Endothelial cell of hepatic sinusoid (primary cell): Measurements from ENCODE around the gene LHFPL2.
"Not testable (repeated sequence)": the region's sequence is repeated elsewhere in the genome, so short reads cannot be mapped to it uniquely, and the experiment has no call there.

Experiments used
- in situ Hi-C: cut with HindIII; loops from 2 replicates; pipeline ENCODE4 v1.10.0; 2017; ENCODE audit warnings: low sequenced_read_pairs

Gene LHFPL2

DNA sequence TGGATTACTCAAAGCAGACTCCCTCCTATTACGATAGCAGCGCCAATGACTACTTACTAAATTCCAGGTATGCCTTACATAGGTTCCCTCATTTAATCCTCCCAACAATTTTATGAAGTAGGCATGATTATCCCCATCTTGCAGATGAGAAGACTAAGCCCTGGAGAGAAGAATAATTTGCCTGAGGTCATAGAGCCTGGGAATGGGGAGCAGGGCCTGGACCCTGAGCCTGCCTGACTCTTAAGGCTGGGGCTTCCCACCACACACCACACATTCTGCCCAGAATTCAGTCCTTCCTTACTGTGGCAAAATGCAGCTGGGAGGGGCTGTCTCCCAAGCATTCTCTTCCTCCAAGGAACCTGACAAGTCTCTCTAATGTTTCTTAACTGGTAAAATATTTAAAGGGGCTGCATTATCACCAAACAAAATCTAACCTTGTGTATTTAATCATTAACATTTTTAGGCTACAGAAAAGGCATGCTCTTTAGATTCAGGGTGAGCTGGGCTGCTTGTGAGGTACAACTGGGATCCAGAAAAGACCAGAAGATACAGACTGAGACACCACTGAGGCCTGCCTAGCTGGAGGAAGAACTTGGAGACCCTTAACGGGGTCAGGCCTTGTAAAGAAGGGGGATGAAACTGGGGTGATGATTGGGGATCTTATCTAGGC, 26.1 kb downstream of the LHFPL2 start:
- in situ Hi-C loops = no loop called here

DNA sequence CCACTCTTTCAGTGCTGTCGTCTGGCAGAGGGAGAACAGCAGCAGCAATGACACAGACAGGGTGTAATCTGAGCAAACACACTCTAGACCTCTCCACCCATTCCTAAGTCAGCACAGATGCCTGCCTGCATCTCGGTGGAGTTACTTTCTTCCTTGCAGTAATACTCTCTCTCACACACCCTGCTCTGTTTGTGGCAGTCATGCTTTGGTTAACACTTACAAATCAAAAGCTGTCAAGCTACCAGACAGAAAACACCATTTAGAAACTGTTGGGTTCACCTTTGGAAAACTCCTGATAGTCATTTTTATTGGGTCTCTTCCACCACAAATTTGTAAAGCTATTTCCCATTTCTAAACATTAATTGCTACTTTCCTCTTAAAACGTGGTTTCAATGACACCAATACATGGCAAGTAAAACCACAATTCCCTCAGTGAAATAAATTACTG, 27.3 kb downstream of the LHFPL2 start:
- in situ Hi-C loops = no loop called here

DNA sequence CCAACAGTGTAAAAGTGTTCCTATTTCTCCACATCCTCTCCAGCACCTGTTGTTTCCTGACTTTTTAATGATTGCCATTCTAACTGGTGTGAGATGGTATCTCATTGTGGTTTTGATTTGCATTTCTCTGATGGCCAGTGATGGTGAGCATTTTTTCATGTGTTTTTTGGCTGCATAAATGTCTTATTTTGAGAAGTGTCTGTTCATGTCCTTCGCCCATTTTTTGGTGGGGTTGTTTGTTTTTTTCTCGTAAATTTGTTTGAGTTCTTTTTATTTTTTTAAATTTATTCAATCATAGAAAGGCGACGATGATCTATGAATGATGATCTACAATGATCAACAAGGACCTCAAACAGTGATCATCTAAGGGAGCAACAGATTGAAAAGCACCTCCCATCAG, 28.5 kb downstream of the LHFPL2 start:
- in situ Hi-C loops = not testable (repeated sequence)

DNA sequence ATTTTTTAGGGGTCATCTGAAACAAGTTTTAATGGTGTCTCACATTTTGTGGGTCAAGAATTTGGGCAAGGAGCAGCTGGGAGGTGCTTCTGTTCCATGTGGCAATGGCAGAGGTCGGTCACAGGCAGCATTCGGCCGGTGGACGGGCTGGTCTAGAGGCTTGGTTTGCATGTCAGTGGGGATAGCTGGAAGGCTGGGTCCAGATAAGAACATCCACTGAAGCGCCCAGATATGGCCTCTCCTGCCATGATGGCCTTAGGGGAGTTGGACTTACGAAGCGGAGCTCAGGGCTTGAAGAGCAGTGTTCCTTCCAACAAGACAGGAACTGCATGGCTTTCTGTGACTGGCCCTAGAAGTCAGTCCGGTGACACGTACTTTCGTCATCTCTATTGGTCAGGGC, 30.3 kb downstream of the LHFPL2 start:
- in situ Hi-C loops = no loop called here

DNA sequence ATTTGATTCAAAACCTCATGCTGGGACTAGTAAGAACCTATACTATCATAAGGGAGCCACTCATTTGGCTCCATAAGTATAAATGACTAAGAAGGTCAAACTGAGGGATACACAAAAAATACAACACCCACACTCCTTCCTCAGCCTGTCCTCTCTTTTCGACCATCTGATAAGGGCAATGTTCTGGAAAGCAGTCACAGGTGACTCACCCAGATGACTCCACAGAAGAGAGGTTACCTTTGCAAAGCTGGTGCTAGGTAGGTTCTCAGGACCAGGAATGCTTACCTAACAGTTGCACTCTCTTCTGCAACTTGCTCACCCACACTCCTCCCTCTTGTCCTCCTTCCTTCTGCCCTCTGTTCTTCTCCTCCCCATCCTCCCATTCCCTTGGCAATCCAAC, 32.9 kb downstream of the LHFPL2 start:
- in situ Hi-C loops = no loop called here

DNA sequence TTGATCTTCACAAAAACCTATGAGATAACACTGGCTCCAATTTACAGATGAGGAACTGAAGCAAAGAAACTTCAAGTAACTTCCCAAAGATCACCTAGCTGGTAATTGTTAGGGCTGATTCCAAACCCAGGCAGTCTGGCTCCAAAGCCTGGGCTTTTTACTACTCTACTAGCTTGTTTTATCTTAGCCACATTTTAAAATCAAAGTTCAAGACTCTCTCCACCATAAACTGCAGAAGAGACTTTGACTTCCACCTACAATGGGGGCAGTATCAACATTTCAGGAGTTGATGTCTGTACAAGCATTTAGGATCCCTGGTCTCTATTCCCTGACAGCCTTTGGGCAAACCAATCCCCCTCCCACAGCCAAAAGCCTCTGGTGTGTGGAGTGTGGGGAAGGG, 33.8 kb downstream of the LHFPL2 start:
- in situ Hi-C loops = no loop called here

DNA sequence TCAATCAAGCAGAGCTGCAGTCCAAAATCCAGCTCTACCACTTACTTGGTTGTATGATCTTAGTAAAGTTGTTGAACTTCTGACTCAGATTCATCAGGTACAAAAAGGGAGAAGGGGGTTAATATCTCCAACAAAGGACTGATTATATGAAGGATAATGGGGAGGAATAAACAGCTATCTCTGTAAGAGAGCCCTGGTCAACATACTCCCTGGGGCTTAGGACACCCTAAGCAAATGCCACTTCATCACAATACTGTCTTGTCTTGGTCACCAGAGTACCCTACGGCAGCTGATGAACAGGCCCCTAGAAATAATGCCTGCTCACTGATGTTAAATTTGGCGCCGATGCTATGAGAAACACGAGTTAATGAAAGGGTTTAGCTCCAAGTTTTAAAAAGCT, 34.8 kb downstream of the LHFPL2 start:
- in situ Hi-C loops = no loop called here

DNA sequence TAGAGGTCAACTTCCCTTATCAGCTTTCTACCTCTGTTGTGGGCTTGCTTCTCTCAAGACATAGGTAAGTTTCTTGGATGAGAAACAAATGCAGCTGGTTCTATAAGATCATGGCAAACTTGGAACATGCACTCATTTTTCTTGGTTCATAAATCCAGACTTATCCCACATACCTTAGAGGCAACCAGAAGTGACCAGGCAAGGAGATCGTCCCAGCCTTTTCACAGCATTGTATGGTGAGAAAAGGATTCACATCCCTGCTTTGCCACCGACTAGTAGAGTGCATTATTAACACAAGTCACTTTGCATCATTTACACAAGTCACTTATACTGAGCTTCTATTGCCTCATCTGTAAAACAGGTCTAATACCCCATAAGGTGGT, 35.4 kb downstream of the LHFPL2 start:
- in situ Hi-C loops = no loop called here

DNA sequence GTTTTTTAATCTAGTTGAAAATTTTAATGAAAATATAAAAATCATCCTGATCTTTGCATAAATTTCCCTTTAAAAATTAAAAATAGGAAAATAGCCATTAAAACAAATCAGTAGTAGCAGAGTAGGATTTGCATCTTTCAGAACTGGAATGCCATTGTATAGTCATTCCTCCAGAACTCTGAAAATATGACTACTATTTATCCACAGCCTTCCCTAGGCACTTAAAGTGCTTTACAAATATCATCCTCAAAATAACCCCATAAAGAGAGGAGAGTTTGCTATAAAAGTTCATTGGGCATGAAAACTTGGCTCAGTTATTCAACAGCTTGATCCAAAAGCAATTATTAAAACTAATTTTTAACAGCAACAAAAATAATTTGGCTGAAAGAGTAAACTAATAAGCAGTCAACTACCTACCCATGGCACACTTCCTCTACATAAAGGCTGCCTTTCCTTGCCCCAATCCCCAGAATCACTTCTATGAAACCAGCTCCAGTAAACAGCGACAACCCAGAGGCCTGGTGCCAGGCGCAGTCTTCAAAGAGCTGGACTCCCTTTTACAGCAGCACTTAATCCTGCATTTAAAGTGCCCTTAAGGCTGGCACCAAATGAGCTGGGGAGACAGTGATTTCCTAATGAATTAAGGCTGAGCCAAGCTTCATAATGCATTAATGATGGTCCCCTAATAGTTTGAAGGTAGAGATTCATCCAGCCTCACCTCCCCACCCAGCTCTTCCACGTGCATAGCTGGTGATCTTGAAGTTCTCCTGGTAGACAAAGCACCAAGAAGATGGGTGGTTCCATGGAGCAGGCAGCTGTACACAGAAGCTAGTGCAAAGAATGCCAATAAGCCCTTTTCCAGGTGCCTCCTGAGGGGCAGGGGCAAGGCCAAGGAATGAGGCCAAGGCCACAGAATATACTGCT, 36.1 kb downstream of the LHFPL2 start:
- in situ Hi-C loops = no loop called here

DNA sequence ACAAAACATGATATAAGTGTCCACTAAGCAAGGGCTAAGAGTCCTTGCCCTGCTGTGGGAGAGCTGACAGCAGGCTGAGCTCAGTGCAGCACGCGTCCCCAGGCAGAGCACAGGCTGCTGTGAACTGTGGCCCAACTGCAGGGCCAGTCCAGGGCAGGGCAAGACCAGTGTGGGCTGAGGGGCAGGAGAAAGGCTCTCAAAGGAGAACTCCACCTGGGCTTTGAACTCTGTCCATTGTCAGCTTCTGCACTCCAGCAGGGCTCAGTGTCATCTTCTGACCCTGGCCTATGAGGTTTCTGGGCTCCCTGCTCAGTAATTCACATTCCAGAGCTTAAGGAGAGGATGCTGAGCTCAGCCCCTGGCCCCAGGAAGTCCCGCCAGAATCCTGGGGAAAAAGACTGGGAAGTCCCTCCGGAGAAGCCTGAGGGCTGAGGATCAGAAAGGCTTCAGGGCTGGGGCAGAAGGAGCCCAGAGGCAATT, 37.4 kb downstream of the LHFPL2 start:
- in situ Hi-C loops = no loop called here

DNA sequence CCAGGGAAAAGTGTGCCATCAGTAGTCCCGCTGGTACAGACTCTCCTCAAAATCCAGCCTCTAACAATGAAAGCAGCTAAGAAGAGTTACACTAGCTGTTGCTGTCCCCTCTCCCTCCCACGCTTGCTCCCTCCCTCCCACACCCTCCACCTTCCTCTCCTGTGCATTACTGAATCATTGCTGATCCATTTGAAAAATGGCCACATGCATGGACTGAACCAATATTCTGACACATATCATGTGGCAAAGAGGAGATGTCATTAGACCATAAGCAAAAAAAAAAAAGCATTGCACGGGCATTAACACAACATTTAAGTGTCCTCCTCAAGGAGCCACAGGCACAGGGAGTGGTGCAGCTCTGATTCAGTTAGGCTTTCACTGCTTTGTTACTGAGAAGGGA, 37.9 kb downstream of the LHFPL2 start:
- in situ Hi-C loops = no loop called here

DNA sequence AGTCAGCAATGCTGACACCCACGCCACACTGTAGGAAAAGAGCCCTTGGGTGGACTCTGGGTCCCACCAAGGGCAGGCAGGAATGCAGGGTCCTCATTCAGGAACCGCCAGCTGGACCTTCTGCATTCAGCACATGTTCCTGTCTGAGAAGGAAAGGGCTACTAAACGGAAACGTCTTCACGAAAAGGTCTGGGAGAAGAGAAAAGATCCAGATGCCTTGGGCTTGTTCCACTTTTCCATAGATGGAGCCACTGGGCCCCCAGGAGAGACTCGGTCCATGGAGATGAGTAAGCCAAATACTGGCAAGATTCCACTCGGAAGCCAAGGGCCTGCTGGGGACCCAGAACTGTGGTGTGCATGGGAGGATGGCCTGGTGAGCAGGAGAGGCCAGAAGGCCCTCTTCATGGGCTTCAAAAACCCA, 38.4 kb downstream of the LHFPL2 start:
- in situ Hi-C loops = no loop called here

DNA sequence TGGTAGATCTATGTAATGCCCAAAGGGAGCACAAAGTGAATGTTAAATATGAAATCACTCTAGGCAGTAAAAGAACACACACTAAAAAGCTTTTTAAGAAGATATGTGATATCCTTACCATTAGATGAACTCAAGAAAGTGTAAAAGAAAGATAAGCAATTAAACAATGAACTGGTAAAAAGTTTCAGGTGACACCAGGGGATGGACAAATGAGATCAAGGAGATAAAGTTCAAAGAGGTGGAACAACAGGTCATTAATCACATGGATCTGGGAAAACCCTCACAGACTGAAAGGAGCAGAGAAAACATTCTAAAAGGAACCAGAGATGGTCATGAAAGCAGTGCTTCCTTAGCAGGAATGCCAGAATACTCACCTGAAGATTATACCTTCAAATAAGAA, 40.7 kb downstream of the LHFPL2 start:
- in situ Hi-C loops = no loop called here

DNA sequence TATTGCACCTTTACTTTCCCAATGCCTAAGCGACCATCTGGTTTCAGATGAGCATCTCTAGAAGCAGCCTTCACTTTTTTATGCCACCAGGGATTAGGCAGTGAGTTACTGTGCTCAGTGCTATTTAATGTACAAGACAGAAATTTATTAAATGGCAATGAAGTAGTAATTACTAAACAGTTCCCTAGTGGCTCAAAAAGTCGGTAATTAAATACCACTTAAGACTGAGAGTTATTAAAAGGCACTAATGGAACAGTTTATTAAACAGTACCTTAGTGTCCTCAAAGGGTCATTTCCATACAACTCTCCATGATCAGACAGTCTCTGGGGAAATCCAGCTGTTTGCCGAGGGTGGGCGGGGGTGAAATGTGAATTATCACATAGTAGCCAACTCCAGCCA, 42.3 kb downstream of the LHFPL2 start:
- in situ Hi-C loops = no loop called here

DNA sequence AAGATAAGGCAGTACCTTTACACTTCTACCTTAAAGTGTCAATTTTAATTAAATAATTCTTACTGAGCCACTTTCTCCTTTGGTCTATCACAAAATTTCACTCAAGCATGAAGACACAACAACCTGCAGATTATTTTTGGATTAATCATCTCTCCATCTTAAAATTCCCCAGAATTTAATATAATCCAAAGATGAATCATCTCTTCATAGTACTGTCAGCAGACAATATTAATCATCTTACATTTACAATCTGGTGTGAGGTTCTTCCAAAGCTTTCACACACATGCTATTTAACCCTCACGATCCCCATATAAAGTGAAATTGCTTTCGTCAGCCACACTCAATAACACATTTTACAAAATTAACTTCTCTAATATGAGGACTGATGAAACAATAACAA, 43.0 kb downstream of the LHFPL2 start:
- in situ Hi-C loops = no loop called here

DNA sequence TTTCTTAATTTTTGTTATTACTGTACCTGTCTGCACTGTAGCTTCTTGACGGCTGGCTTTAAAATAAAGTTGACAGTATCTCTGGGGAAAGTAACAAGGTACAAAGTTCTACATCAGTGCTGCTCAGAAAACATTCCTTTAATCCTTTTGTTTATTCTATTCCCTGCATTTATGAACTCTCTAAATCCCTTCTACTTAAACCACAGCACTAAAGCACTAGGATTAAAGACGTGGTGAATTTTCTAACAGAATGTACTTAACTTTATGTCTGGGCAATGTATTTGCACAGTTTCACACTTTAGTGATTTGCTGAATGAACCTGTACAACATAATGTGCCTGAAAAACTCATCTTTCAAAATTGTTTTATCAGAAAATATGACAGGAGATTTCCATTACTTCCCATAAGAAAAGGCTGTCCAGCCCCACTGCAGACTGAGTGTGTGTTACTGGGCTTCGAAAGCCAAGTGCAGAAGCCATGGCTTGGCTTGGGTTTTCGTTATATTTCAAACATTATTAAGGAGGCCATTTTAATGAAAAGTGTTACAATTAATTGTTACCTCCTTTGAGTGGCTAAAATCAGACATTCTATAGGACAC, 43.8 kb downstream of the LHFPL2 start:
- in situ Hi-C loops = no loop called here

DNA sequence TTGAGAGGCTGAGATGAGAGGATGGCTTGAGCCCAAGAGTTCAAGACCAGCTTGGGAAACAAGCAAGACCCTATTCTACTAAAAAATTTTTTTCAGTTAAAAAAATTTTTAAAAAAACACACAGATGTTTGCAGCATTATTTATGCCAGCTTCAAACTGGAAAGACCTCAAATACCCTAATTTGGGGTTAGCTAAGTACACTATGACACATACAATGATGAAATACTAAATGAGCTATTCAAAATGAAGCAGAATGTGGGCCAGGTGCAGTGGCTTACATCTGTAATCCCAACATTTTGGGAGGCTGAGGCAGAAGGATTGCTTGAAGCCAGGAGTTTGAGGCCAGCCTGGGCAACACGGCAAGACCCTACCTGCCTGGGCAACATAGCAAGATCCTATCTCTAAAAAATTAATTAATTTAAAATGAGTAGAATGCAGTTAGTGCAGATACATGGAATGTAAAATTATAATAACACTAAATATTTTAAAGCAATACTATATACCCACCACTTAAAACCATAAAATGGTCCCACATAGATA, 44.9 kb downstream of the LHFPL2 start:
- in situ Hi-C loops = no loop called here

DNA sequence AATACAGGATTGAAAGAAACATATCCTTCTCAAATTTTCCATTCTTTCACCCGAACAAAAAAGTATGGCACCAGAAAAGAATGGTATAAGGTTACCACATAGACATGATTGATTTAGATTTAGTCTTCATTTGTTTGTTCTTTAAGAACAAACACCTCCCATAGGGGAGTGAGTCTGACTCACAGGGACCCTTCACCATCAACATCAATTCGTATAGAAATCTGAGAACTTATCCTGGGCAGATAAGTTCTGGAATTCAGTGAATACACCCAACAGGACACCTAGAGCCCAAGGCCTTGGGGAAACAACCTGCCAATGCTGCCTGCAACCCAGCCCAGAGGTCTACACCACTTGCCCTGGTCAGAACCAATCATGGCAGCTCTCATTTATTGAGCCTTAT, 46.2 kb downstream of the LHFPL2 start:
- in situ Hi-C loops = no loop called here

DNA sequence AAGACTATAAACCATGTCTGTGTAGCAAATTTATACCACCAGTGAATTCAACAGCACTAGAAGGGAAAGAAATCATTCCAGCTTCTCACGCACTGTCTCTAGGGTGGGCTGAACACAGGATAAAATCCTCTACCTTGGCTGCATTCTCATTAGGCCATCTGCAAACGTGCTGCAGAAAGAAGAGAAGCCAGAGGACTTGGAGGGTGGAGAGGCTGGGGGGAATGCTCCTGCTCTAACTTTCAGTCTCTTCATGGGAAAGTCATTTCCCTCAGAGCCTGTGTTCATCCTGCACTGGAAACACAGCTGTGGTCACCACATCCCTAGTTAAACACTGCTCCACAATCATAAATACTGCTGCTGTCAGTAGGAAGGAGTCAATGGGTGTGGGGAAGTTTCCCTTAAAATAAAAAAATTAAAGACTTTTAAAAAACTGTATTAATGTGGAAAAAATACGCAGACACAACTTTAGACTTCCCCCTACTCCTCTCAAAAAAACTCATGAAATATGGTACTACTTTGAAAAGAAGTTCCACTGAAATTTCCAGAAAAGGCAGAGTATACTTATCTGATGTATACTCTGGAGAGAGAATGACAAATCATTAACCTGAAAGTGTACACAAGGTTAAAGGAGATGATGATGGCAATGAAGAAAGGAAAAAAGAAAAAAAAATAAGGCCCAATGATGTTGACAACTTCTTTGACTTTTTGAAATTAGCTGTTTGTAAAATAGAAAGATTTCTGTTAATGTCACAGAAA, 46.8 kb downstream of the LHFPL2 start:
- in situ Hi-C loops = no loop called here

DNA sequence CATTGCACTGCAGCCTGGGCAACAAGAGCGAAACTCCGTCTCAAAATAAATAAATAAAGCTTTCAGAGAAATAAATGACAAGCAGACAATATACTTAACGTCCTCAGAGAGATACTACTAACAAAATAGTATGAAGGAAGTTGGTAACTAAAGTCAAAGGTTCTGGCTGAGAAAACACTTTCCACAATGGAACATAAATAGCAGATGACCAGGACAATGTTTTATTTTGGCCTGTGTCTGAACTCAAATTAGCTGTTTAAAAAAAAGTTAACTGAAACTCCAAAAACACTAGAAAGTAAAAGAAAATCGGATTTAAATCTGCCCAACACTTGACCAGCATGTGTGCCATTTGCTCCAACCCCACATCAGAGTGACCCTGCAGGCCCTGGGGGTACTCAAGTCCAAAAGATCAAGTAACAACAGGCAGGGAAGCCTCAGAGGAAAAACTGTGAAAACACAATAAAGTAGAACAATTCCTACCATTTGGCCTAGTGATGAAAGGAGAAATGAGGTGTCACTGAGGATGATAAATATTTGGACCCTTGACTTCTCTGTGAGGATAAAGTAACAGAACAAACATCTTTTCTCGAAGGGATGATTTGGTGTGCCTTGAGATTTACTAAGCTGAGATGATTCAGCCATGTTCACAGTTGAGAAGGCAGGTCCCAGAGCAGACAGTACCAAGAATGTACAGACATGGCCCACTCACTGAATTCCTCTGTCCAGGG, 47.7 kb downstream of the LHFPL2 start:
- in situ Hi-C loops = no loop called here
